HG03571 (cell line): ENCODE data around the gene SMC1B.

Experiments used
- ATAC-seq: cut with Tn5 transposase; IDR thresholded peaks from one replicate; pipeline ENCODE4 v1.9.1; 2021; ENCODE audit not compliant: unreplicated experiment

The SMC1B gene

GRCh38 chr22:45322873-45323525, 90.4 kb downstream of the SMC1B start:
- no peak for ATAC-seq

DNA sequence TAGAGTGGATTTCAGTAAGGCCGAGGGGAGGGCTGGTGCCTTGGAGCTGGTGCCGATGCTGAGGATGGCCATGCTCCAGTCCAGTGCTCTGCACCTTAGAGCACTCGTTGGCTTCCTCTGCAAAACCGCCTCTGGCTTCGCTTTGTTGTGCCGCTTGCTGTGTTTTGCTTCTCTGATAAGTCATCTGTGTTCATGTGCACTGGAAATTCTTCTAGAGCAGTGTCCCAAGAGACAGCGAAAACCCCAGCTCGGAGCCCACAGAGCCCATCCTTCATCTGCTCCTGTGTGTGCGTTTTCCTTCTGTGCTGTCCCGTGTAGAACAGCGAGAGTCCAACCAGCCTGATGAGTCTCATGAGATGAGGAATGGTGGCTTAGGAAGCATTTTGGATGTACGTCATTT, 91.6 kb downstream of the SMC1B start:
- no peak for ATAC-seq

GRCh38 chr22:45320357-45320976, 92.9 kb downstream of the SMC1B start:
- no peak for ATAC-seq

DNA sequence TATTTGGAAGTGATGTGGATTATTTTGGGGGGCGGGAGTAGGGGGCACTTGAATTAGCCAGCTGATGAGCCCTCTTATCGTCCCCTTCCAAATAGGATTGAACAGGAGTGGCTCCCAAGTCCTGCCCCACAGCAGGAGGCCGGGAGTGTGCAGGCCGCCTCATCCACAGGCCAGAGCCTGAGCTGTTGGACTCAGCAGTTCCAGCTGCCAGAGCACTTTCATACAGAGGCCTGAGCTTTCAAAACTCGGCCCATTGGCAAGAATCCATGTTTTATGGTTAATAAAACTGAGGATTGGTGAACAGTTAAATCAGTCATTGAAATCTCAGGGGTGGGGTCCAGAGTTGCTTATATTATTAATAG, 94.1 kb downstream of the SMC1B start:
- no peak for ATAC-seq

DNA sequence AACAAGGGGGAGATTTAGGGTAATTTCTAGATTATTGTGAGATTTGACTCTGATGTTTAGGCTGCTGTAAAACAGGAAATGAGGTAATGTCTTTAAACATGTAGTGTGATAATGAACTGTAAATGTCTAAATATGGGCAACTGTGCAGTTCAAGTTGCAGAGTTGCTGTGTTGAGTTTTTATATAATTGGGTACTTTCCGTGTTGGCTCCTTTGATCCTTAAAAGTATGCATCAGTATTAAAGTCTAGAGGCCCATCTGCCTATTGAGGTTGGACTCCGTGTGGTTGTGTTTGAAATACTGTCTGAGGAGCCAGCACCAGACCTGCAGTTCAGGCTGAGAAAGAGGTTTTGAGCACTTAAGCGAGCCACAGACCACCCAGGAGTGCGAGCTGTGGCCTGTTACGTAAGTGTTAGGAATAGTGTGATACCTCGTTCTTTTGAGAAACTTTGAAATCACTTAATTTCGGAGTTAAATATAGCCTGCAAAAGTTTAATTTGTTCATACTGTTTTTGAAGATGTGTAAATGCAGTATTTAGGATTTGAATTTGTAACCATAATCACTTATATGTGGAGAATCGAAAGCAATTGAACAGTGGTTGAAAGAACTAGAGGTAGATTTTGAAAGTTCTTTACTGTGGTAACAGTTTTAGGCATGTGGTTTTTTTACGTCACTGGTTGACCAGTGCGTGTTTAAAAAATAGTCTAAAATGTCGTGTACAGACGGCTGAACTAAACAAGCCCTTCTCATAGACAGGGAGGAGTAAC, 94.7 kb downstream of the SMC1B start:
- ATAC-seq: no peak

DNA sequence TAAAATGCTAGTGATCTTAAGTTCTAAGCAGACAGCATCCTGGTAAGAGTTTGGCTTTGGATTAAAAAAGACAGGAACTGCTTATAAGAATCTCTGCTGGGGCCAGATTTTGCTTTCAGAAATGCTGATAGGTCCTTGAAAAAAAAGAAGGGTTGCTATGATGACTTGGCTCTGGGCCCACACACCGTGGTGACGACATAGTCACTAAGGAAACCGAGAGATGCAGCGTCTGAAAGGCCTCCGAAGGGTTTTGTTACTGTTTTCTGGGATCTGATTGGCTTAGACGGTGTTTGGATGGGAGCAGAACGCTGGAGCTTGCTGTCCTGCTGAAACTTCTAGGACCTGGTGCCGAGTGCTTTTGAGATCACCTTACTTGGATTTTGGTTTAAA, 95.2 kb downstream of the SMC1B start:
- ATAC-seq: no peak

DNA sequence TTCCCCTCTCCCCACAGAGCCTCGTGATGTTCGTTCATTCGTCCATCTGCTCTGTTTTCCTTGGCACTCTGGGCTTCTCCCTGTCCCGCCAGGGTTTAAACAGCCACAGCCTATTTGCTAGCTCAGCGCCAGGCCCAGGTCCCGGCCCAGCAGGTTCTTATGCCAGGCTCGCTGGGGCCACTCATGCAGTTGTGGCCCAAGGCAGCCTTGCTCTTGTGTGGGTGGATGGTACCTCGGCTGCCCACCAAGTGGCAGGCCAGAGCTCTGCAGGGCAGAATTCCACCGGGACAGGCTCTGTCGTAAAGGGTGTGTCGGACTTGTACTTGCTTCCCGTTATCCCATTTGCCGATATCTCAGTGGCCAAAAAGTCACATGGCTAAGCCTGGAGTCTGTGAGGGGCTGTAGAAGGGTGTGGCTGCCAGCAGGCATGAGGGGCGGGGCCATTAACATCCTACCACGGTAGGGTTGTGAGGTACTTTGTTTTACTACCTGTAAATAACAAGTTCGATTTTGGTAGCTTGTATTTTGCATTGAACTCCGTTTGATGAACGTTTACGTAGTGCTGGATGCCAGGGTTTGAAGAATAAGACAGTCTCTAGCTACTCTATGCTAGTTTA, 95.7 kb downstream of the SMC1B start:
- ATAC-seq: no peak

DNA sequence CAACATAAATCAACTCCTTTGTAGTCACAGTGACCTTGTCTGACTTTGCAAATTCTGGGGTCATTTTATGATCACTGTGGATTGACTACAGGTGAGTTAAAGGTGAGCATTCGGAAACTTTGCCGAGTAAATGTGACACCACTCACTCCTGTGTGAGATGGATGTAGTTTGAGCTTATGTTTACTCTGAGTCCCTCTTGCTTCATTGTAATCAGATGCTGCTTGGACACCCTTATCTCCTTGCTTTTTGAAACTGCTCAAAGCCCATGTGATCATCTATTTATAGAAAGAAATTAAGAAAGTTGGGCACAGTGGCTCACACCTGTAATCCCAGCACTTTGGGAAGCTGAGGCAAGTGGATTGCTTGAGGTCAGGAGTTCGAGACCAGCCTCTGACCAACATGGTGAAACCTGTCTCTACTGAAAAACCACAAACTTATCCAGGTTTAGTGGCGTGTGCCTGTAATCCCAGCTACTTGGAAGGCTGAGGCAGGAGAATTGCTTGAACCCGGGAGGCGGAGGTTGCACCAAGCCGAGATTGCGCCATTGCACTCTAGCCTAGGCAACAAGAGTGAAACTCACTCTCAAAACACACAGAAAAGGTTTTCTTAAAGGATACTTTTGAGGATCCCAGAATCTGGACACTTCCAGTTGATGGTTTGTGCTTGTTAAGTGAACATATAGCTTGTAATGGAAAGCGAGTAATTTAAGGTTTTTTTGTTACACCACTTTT, 96.4 kb downstream of the SMC1B start:
- no peak for ATAC-seq

GRCh38 chr22:45314786-45315185, 98.6 kb downstream of the SMC1B start:
- ATAC-seq: no peak

DNA sequence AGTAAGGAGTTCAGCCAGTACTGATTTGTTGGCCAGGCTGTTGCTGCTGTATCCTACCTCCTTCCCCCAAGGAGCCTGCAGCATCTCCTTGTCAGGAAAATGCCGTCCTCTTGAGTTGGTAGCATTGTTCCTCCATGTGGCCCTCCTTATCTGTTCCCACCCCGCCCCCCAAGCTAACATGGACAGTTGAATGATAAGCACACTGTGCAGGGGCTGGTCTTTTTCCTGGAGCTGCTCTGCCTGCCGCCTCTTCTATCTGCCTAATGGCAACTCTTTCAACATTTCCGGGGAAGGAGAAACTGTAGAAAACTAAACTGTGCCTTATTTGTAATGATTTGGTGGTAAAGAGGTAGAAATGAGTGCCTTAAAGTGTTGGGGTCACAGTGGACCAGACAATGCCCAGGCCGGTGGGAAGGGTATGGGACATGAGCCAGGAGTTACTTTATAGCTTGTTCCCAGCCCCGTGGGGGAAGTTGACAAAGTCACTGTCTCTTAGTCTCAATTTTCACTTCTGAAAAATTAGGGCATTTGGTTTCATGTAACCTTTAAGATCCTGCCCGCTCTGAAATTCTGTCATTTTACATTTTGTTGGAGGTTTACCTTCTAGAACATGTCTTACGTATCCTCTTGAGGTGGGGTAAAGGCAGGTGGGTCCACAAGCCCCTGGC, 99.2 kb downstream of the SMC1B start:
- no peak for ATAC-seq

DNA sequence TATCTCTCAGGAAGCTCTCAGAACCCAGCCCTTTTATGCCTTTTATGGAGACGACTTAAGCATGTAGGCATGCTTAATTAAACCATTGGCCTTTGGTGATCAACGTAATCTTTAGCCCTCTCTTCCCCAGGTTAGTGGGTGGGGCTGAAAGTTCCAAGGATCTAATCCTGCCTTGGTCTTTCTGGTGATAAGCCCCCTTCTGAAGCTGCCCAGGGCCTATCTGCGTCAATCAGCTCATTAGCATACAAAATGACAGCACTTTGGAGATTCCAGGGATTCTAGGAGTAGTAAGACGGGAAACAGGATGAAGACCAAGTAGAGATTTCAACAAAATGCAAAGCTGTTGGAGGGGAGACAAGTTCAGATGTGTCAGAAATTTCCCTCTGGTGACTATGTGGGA, 100.5 kb downstream of the SMC1B start:
- ATAC-seq: no peak

- ATAC-seq: no peak
Measured at GRCh38 chr22:45312415-45312814, 101.0 kb downstream of the SMC1B start.

GRCh38 chr22:45310977-45311531, 102.3 kb downstream of the SMC1B start:
- no peak for ATAC-seq

DNA sequence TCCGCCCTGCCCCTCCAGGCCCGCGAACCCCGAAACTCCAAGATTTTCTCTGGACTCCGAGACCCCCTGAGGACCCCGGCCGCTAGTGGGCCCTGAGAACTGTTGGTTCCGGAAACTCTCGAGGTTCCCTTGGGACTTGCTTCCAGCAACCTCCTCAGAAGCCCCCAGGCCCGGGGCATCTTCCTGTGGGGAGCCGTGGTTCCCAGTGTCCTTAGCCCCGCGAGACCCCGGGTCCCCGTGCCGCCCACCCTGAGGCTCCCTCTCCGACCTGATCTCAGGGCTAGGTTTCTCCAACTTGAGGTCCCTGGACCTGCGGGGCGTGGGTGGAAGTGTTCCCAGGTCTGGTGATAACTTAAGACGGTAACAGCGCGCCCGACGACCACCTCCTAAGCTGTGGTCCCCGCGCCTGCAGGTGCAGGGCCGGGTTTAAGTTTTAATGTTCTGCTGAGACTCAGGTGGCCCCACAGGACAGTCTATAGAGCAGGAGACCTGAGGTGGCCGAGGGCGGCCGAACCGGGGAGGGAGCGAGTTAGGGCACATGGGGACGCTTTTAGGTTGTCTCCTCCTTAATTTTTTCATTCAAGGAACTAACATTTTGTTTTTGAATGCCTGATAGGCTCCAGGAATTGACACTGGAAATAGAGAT, 102.9 kb downstream of the SMC1B start:
- ATAC-seq: no peak

- ATAC-seq: peak; percentile 73
Measured at GRCh38 chr22:45309422-45310227, 103.8 kb downstream of the SMC1B start, which contains the start of gene FAM118A. TSS of gene FAM118A (plus strand) at chr22:45309934. CDS start at chr22:45322380, 12,446 bp downstream.

- no peak for ATAC-seq
Measured at GRCh38 chr22:45308957-45309421, 104.4 kb downstream of the SMC1B start.

GRCh38 chr22:45308391-45308956, 104.9 kb downstream of the SMC1B start:
- no peak for ATAC-seq

DNA sequence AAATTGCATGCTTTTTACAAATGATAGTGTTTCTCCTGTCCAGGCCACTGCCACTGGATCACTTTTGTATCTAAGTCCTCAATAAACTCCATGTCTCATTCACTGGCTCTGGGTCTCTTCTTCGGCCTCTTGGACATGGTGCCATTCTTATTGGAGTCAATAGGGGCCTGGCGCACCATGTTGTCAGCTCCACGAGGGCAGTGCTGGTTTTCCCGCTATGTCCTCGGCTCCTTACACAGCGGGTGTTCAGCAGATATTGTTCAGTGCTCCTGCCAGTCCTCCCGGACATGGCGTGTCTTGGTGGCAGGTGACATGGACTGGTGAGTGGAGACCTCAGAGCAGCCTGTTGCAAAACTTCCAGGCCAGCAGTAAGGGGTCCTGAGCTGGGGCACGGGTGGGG, 107.3 kb downstream of the SMC1B start:
- no peak for ATAC-seq
